Keratinocyte (primary cell): ENCODE results near the gene SEC16A. TPM values are rescaled to one million over a fixed set of nuclear protein-coding genes. Genes with fewer than 3 reads are reported as not detected.

ENCODE experiments used
- DNase-seq: peaks from one replicate; pipeline ENCODE4 v3.0.0-alpha.2; 2011; ENCODE audit warnings: low read depth, missing footprints, low spot score
- FAIRE-seq: peaks from 2 replicates; lab custom pipeline; 2011; peaks lifted over from hg19 to GRCh38; lab: Jason Lieb, UNC
- H2AFZ ChIP-seq: 2 replicates; pipeline ENCODE4 v1.6.0; 2012; ENCODE audit warnings: low read length, control low read depth, inconsistent platforms; ENCODE audit not compliant: control insufficient read depth
- H3K27ac ChIP-seq: 2 replicates; pipeline ENCODE4 v1.5.1; 2011; ENCODE audit warnings: low read length; ENCODE audit not compliant: control insufficient read depth, insufficient read depth
- H3K27me3 ChIP-seq: 3 replicates; pipeline ENCODE4 v1.6.0; 2011; ENCODE audit warnings: low read length; ENCODE audit not compliant: control insufficient read depth, insufficient read depth; ENCODE audit errors: extremely low read depth
- H3K36me3 ChIP-seq, 2 experiments: 2 replicates in 1 of 2; 3 replicates in 1 of 2; pipeline ENCODE4 v1.5.1; 2011; ENCODE audit warnings: low read length in 2 of 2, mild to moderate bottlenecking in 1 of 2; ENCODE audit not compliant: control insufficient read depth in 2 of 2, insufficient read depth in 2 of 2; ENCODE audit errors: extremely low read depth in 1 of 2
- H3K4me1 ChIP-seq: 3 replicates; pipeline ENCODE4 v1.5.1; 2011; ENCODE audit warnings: low read length; ENCODE audit not compliant: control insufficient read depth, insufficient read depth; ENCODE audit errors: extremely low read depth
- H3K4me2 ChIP-seq: 3 replicates; pipeline ENCODE4 v1.6.0; 2011; ENCODE audit warnings: low read depth, low read length; ENCODE audit not compliant: control insufficient read depth, insufficient read depth; ENCODE audit errors: extremely low read depth
- H3K4me3 ChIP-seq, 3 experiments: fragments of 200-600 bp in 1 of 3; sonication (generic) in 1 of 3; 2 replicates in 2 of 3; 3 replicates in 1 of 3; pipeline ENCODE4 v1.5.1; 2011 to 2016; ENCODE audit warnings: low read length in 3 of 3, mild to moderate bottlenecking in 3 of 3, control low read depth in 2 of 3, inconsistent platforms in 1 of 3, low read depth in 1 of 3, mixed read lengths in 1 of 3, mixed run types in 1 of 3, moderate library complexity in 1 of 3; ENCODE audit not compliant: control insufficient read depth in 2 of 3, insufficient read depth in 2 of 3; ENCODE audit errors: extremely low read depth in 1 of 3
- H3K79me2 ChIP-seq: 2 replicates; pipeline ENCODE4 v1.6.0; 2012; ENCODE audit warnings: low read length; ENCODE audit not compliant: control insufficient read depth, insufficient read depth
- H3K9ac ChIP-seq: 3 replicates; pipeline ENCODE4 v1.6.0; 2011; ENCODE audit warnings: low read length; ENCODE audit not compliant: control insufficient read depth, insufficient read depth; ENCODE audit errors: extremely low read depth
- H3K9me1 ChIP-seq: 3 replicates; pipeline ENCODE4 v1.6.0; 2011; ENCODE audit warnings: low read length; ENCODE audit not compliant: control insufficient read depth, insufficient read depth; ENCODE audit errors: extremely low read depth
- H3K9me3 ChIP-seq: 2 replicates; pipeline ENCODE4 v1.5.1; 2012; ENCODE audit warnings: low read depth, low read length; ENCODE audit not compliant: control insufficient read depth
- H4K20me1 ChIP-seq: 3 replicates; pipeline ENCODE4 v1.6.0; 2011; ENCODE audit warnings: low read length; ENCODE audit not compliant: control insufficient read depth, insufficient read depth; ENCODE audit errors: extremely low read depth
- EZH2 ChIP-seq: IDR thresholded peaks from one replicate; pipeline ENCODE4 v1.6.1; 2012; ENCODE audit warnings: inconsistent platforms, mild to moderate bottlenecking, low read length, moderate library complexity
- dilution Hi-C: fragments of 300-500 bp; cut with MboI; formaldehyde crosslinking; loops from one replicate; pipeline ENCODE4 v1.7.0; 2020; ENCODE audit warnings: low sequenced_read_pairs; ENCODE audit not compliant: extremely low pct_ligation_motif_present
- polyA plus RNA-seq, 5 experiments: library from polyadenylated mRNA; depleted of rRNA in 3 of 5; stranded (reverse) in 3 of 5; stranded (forward) in 1 of 5; unstranded in 1 of 5; fragments of >200 nt; gene quantifications; 1 replicate in 1 of 5; 2 replicates in 3 of 5; 3 replicates in 1 of 5; pipeline versions ENCODE4 v1.2.1 to v1.2.3, GENCODE V29; 2011 to 2012; ENCODE audit warnings: missing spikeins in 2 of 5, low read depth in 1 of 5, low replicate concordance in 1 of 5
- TF ChIP-seq, protein P1 (sequence below), 3 experiments: IDR thresholded peaks in 1 of 3; conservative IDR thresholded peaks in 1 of 3; optimal IDR thresholded peaks in 1 of 3; 2 replicates in 2 of 3; 3 replicates in 1 of 3; pipeline versions ENCODE3 to v1.5.1; 2011; ENCODE audit warnings: low read length in 3 of 3, mild to moderate bottlenecking in 3 of 3, moderate library complexity in 2 of 3, control low read depth in 1 of 3, inconsistent platforms in 1 of 3; ENCODE audit not compliant: insufficient read depth in 2 of 3; ENCODE audit errors: extremely low read depth in 1 of 3

Gene SEC16A
- polyA plus RNA-seq, 1 donor (not counting 4 experiments of a cell fraction or from before 2014, with no cell fraction given) = 15.8 TPM

DNA sequence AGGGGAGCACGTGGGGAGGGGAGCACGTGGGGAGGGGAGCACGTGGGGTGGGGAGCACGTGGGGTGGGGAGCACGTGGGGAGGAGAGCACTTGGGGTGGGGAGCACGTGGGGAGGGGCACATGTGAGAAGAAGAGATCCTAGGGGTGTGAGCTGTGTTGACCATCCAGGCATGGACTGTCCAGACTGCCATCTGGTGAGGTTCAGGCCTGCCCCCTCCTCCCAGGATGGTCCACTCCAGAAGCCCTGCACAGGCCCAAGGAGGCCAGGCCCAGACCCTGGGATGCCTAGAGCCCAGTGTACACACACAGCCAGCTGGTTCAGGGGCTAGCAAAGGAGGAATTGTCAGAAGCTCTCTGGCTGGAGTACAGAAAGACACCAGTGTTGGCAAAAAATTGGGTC, 85.2 kb downstream of the SEC16A start:
- FAIRE-seq (no peak), DNase-seq (no peak)
- Histone ChIP-seq H3K79me2 (peaks cover 37% of the 10 kb centered on the region), H3K36me3 (peaks cover 44 to 47% of the 10 kb centered on the region in 2 experiments), H3K4me1 (peaks cover 12% of the 10 kb centered on the region), H4K20me1 (peaks cover 5% of the 10 kb centered on the region), H3K9ac (no peak overlapping the region), H3K27me3 (no peaks in the 10 kb centered on the region), H3K9me3 (no peaks in the 10 kb centered on the region), H3K27ac (no peak overlapping the region), H3K4me2 (no peak overlapping the region), H3K4me3 (no peak overlapping the region), H2AFZ (no peak overlapping the region), H3K9me1 (peaks cover 4% of the 10 kb centered on the region)
- TF ChIP-seq, protein P1, sequence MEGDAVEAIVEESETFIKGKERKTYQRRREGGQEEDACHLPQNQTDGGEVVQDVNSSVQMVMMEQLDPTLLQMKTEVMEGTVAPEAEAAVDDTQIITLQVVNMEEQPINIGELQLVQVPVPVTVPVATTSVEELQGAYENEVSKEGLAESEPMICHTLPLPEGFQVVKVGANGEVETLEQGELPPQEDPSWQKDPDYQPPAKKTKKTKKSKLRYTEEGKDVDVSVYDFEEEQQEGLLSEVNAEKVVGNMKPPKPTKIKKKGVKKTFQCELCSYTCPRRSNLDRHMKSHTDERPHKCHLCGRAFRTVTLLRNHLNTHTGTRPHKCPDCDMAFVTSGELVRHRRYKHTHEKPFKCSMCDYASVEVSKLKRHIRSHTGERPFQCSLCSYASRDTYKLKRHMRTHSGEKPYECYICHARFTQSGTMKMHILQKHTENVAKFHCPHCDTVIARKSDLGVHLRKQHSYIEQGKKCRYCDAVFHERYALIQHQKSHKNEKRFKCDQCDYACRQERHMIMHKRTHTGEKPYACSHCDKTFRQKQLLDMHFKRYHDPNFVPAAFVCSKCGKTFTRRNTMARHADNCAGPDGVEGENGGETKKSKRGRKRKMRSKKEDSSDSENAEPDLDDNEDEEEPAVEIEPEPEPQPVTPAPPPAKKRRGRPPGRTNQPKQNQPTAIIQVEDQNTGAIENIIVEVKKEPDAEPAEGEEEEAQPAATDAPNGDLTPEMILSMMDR (optimal IDR thresholded peaks at IDR 0.05 in 1 of 3, IDR thresholded peaks at IDR 0.05 in 1 of 3, conservative IDR thresholded peaks at IDR 0.05 in 1 of 3; ENCODE audit: extremely low read depth in 1 of 3, insufficient read depth in 2 of 3, low read length in 3 of 3) = no peak
- no peak for TF ChIP-seq EZH2
- dilution Hi-C loops = no loop called here

DNA sequence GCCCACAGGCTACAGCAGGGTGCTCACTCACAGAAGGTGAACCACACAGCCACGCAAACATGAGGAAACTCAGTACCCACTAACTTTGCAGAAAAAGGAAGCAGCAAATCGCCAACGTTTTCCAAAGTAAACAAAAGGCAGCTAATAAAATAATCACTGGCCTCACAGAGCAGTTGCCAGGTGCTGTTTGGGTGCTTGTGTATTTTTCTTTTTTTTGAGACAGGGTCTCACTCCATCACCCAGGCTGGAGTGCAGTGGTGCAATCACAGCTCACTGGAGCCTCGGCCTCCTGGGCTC, 86.7 kb downstream of the SEC16A start:
- H4K20me1 ChIP-seq = peaks cover 5% of the 10 kb centered on the region
- no peak overlapping the region for H3K9ac ChIP-seq
- dilution Hi-C loops = no loop called here
- H3K79me2 ChIP-seq = peaks cover 37% of the 10 kb centered on the region
- H3K36me3 ChIP-seq = peaks cover 53 to 57% of the 10 kb centered on the region in 2 experiments
- TF ChIP-seq EZH2 = no peak
- TF ChIP-seq, protein P1 (optimal IDR thresholded peaks at IDR 0.05 in 1 of 3, IDR thresholded peaks at IDR 0.05 in 1 of 3, conservative IDR thresholded peaks at IDR 0.05 in 1 of 3; ENCODE audit: extremely low read depth in 1 of 3, insufficient read depth in 2 of 3, low read length in 3 of 3) = no peak
- no peaks in the 10 kb centered on the region for H3K9me3 ChIP-seq
- FAIRE-seq (no peak), DNase-seq (no peak)
- peaks cover 12% of the 10 kb centered on the region for H3K4me1 ChIP-seq
- H2AFZ ChIP-seq = no peak overlapping the region
- H3K27me3 ChIP-seq = no peaks in the 10 kb centered on the region
- H3K9me1 ChIP-seq = peaks cover 4% of the 10 kb centered on the region
- H3K4me3 ChIP-seq = no peak overlapping the region
- no peak overlapping the region for H3K27ac ChIP-seq
- H3K4me2 ChIP-seq = no peak overlapping the region
